Skin of body (tissue), 2 donors: ENCODE measurements around the gene ELMO3. TPM values are rescaled to one million over a fixed set of nuclear protein-coding genes. Genes with fewer than 3 reads are reported as not detected.

Source experiments
- DNase-seq: peaks from one replicate; lab custom pipeline; 2025; lab: John Stamatoyannopoulos, UW
- total RNA-seq: library from RNA; depleted of rRNA; stranded (reverse); fragments of >200 nt; gene quantifications from one replicate; pipeline ENCODE4 v1.2.3, GENCODE V29; 2014

ELMO3 gene, protein sequence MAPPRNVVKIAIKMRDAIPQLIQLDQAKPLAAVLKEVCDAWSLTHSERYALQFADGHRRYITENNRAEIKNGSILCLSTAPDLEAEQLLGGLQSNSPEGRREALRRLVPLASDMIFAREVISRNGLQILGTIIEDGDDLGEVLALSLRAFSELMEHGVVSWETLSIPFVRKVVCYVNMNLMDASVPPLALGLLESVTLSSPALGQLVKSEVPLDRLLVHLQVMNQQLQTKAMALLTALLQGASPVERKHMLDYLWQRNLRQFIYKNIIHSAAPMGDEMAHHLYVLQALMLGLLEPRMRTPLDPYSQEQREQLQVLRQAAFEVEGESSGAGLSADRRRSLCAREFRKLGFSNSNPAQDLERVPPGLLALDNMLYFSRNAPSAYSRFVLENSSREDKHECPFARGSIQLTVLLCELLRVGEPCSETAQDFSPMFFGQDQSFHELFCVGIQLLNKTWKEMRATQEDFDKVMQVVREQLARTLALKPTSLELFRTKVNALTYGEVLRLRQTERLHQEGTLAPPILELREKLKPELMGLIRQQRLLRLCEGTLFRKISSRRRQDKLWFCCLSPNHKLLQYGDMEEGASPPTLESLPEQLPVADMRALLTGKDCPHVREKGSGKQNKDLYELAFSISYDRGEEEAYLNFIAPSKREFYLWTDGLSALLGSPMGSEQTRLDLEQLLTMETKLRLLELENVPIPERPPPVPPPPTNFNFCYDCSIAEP
- total RNA-seq: 4.0 TPM

DNA sequence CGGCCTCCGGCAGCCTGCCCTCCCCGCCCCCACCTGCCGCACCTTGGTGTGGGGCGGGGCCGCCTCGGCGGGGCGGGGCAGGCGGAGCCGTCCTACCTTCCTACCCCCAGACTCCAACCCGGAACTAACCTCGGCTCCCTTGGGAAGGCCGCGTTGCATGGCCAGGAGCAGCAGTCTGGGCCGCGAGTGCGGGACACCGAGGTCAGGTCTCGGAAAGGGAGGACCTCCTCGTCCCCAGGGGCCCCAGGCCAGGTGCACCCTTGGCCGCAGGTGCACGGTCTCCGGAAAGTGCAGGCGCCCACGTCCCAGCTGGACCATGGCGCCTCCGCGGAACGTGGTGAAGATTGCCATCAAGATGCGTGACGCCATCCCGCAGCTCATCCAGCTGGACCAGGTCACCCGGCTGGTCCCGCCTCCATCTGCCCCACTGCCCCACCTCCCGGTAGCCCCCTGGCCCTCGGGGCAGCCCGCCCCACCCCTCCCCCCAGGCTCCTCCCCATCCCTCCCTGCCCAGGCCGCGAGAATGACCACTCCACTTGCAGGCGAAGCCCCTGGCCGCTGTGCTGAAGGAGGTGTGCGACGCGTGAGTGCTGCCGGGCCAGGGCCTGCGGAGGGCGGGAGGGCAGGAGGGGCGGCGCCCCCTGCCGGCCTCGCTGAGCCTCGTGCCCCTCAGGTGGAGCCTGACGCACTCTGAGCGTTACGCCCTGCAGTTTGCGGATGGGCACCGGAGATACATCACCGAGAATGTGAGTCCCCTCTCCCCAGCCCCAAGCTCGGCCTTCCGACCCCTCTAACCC lies at the start of gene ELMO3:
Gene ELMO3, plus strand, starts transcription at position 121 of the 797 bp plus-strand sequence. Its CDS starts 196 bp downstream, at position 317.
- no peak for DNase-seq

DNA sequence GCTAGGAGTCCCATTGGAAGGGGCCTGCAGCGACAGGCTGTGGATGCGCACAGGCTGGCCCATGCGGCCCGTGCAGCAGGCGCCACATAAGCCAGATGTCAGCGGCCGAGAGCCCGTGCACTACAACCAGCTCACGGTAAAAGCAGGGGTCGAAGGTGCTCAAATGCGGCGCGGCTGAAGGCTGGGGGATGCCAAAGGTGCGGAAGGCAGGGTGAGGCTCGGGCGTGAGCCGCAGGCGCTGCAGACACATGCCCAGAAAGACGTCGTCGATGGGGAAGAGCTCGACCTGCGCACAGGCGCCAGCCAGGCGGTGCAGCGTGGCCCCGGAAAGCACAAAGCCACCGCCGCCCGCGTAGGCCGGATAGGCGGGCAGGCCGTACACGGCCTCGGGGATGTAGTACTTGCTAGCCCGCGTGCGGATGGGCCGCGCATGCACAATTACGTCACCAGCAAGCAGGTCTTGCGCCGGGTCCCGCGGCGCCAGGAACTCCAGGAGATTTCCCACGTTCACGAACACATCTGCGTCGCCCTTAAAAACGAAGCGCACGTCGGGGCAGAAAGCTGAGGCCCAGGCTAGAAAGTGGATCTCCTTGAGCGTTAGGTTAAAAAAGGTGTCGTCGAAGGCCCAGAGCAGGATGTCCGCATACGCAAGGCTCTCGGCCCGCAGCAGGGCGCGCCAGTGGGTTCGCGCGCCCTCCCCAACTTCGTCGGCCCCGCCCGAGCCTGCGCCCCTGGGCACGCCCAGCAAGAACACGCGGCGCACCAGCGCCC lies 49.5 kb upstream of the ELMO3 start:
- DNase-seq: no peak

DNA sequence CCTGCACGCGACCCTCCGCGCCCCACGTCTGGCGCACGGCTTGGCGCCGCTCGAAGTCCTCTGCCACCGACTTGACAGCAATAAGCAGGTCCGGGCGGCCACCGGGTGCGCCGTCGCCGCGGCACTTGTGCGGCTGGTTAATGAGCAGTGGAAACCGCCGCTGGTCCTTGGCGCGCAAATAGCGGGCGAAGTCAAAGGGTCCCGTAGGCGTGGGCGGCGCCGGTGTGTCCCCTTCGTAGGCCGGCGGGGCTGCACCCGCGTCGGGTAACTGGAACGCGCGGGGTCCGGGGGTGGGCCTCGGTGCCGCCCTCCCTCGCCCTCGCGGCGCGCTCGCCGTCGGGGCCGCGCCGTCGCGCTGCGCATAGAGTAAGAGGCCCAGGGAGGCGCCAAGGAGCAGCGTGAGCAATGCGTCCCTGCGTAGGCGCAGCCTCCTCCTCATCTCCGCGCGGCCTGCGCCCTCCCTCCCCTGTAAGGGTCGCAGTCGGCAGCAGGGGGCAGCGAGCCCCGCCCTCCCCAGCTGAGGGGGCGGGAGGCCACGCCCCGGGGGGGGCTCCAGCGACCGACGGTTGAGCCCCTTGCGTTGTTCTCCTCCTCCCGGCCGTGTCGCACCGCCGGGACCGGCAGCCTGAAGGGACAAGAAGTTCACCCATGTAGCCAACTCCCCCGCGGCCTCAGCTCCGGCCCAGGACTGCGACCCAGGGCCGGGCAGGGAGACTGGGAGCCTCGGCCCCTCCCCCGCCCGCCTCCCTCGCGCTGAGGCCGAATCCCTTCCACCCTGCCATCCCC lies 48.7 kb upstream of the ELMO3 start:
- DNase-seq: peak; percentile 77

DNA sequence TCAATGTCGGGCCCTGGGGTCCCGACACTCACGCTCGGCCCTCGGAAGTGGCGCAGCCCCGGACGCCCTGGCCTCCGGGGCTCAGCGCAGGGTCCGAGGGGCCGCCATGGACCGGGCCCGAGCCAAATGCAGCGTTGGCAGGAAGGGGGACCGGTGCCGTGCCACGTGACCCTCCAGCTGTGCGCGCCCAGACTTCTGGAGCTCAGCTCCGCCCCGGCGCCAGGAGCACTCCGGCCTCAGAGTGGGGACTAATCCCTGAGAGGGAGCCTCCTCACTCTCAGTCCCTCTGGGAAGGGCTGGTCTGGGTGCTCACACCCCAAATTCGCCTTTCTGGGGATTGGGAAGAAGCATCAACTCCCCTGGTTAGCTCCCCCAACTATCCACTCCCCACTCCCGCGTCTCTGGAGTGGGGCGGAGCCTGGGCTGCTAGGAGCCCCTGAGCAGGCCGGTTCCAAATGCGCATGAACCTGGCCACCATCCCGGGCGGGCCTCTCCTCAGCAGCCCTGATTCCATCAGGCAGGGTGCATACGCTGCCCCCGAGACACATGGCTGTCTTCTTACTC lies 48.0 kb upstream of the ELMO3 start, which contains the start of gene B3GNT9:
Gene B3GNT9, minus strand, starts transcription at position 166 of the 564 bp plus-strand sequence. CDS start 513 bp downstream, outside the sequence.
- DNase-seq: peak; percentile 87

DNA sequence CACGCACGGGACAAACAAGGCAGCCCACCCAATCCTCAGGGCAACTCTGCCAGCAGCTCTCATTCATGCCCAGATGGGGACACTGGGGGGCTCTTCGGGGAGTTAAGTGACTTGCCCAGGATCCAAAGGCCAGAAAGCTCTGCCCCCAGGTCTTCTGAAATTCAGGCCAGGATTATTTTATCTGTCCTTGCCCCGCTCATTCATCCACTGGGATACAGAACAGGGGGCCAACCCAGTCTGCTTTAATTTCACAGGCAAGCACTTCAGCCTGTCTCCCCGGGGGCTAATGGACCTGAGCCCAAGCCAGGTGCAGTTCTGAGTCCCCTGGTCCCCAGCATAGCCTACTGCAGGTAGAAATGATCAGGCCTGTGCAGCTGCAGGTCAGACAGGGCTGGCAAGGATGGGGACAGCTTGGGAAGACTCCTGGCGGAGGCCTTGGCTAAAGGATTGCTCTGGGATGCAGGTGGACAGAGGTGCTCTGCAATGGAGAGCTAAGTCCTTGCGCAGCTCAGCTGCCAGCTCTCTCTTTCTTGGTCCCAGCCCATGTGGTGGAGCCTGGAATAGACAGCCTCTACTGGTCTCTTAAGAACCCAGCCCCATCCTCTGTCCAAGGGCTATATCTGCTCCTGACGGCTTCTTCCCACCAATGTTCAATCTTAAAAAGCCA lies 47.4 kb upstream of the ELMO3 start:
- DNase-seq: no peak

DNA sequence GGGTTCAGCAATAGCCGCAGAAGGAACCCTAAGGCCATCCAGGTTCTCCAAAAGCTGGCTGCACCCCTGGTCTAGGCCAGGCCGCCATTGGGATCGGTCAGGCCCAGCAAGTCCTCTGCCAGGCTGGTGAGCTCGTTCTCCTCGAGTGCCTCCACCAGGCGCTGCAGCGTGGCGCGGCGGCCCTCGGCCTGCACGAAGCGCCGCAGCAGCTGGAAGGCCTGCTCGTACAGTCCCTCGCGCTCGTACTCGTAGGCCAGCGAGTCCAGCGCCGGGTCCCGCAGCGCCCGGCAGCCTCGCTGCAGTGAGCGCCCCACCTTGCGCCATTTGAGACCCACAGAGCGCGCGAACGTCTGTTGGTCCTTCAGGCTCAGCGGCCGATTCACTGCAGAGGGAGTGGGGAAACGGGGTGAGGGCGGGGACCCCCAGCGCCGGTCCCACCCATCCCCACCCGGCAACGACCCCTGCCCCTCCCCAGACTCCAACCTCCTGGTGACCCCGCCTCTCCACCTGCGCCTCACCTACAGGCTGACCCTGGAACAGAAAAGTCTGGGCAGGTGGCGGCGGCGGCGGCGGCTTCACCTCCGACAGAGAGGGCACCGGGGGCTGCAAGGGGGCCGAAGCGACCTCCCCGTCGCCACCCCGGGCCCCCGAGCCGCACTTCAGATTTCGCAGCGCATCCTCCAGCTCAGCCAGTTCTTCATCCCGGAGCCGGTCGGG lies 44.2 kb upstream of the ELMO3 start:
- DNase-seq: no peak

DNA sequence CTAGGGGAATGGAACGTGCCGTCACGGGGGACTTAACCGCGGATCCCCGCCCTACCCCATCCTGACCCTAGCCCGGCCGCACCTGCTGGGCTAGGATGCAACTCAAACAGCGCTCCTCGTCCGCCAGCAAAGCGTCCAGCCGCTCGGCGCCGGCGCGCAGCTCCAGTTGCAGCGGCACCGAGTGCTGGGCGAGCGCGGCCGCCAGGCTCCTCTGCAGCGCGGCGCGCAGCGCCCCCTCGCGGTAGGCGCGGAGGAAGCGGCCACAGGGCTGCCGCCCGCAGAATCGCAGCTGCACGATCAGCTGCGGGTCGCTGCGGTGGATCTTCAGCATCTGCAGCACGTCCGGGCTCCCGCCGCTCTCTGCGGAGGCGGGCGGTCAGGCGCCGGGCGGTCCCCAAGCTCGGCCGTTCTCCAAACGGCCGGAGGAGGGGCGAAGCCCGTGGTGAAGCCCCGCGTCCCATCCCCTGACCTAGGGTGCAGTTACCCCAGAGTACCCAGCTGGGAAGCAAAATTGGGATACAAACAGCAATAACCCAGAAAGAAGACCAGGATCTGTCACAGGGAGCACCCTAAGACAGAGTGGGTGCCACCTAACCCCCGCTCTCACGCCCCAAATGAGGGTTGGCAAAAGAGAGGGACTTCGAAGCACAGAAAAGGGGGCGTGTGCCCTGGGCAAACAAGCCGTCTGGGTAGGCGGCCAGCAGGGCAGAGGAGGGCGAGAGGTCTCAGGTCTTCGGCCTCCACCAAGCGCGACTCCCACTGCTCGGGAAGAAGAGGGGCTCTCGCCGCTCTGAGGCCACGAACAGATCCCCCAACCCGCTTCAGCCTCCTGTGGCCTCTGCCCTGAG lies 43.4 kb upstream of the ELMO3 start:
- peak; percentile 48 for DNase-seq

DNA sequence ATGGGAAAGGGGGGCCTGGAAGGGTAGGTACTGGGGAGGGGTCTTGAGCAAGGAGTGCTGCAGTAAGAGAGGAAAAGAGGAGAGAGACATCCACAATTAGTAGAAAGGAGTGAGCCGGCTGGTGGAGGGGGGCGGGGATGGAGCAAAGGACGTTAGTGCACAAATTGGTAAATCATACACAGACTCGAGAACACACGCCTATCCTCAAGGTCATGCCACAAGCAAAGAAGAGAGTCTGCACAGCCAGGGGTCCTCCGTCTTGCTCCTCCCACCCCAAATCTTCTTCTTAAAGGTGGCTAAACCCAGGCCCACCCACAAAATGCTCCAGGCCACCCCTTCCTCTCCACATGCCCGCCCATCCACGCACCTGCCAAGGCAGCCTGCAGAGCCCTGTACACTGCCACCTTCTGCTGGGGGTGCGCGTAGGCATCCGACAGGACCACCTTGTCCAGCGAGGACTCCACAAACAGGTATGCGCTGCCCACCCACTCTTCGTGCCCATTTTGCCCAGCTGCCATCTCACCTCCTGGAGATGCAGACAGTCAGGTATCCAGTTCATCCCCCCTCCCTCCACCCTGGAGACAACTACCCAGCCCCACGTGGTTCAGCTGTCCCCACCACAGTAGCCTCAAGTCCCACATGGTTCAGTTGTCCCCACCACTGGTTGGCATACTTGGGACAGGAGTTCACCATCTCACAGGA lies 42.6 kb upstream of the ELMO3 start:
- no peak for DNase-seq

DNA sequence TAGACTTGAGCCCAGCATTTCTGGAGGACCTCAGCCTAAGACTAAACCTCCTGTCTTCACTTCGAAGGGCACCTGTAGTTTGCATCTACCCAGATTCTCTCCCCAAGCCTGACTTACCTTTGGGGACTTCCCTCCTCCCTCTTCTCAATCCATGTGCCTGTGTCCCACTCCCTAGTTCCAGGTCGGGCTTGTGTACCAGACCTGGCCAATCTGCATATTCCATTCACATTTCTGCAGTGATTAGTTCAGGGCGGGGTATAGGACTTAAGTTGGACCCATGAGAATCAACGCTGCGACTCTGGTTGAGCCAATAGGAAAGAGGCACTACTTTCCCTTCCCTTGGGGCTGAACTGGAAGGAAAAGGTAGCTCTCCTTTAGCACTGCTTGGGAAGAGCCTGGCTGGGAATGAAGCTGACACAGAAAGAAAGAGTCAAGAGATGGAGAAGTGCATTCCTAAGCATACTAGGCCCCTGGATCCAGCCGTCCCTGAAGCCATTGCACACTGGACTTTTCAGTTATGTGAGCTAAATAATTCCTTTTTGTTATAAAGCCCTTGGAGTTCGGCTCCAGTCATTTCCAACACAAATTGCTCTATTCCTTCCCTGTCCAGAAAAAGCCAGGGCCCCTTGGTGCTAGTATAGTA lies 41.7 kb upstream of the ELMO3 start:
- no peak for DNase-seq

DNA sequence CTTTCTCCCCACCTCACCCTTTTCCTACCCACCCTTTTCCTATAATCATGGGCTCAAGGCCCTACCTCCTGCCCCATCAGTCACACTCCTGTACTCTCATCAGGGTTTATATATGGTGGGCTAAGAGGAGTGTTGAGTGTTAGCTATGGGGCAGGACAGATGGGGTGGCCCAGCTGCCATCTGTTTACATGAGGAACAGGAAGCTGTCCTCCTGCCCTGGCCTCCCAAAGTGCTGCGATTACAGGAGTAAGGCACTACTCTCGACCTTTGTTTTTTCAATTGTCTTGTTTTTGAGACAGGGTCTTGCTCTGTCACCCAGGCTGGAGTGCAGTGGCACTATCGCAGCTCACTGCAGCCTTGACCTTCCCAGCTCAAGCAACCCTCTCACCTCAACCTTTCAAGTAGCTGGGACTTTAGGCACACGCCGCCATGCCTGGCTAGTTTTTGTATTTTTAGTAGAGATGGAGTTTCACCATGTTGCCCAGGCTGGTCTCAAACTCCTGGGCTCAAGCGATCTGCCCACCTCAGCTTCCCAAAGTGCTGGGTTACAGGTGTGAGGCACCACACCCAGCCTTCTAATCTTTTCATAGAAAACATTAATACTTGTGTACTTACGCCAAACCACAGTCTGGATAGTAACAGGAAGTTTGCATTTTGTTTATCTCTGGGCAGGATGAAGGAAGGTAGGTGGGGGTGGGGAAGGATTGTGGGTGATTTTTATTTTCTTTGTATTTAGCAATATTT lies 40.9 kb upstream of the ELMO3 start:
- DNase-seq: no peak

DNA sequence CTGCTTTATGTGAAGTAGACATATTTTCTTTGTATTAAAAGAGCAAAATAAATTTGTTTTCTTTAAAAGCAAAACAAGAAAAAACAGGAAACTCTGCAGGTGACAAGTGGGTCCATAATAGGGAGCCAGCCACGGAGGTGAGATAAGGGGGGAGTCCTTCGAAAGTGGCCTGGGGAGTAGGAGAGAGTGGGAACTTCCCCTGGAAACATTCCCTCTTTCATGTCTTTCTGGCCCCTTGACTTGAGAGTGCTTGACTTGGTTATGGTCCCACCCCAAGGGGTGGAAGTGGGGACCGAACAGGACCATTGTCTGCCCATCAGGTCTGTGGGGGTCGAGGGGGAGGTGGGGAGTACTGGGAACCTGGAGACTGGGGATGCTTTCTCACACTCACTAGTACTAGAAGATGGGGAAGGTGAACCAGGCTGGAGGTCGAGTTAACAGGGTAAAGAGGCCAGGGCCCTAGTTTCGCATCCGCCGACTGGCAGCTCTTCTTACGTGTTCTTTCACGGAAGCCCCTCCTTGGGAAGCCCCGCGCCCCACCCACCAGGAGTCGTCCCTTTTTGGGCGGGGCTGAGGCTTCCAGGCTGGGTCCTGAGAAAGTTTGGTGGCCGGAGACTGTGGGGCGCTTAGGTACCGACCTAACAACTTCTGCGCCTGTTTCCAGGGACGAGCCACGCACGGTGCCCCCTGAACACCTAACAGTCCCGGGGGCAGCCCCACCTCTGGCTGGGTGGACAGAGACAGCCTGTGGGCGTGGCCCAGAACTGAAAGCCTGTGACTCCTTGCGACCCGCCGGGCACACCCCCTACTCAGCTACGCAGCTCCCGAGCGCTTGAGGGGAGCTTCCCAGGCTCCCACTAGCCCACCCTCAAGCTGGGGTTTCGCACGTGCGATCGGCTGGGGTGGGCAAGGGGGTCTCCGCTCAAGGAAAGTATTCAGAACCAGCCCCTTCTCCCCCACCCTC lies 40.0 kb upstream of the ELMO3 start:
- DNase-seq: no peak

DNA sequence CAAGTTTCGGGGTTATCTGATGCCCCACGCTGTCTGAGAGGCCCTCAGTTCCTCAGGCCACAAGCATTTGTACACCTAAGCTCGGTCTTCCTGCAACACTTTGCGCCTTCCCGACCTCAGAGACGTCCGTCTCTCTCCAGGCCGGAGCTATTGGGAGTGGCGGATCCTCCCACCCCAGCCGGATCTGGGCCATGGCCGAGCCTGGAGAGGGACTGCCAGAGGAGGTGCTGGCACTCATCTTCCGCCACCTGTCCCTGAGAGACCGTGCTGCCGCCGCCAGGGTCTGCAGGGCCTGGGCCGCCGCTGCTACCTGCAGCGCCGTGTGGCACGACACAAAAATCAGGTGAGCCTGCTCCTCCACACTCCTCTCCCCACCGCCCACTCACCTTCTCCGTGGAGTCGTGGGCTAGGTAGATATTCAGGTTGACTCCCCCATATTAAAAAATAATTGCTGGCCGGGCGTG lies 37.3 kb upstream of the ELMO3 start:
- no peak for DNase-seq

DNA sequence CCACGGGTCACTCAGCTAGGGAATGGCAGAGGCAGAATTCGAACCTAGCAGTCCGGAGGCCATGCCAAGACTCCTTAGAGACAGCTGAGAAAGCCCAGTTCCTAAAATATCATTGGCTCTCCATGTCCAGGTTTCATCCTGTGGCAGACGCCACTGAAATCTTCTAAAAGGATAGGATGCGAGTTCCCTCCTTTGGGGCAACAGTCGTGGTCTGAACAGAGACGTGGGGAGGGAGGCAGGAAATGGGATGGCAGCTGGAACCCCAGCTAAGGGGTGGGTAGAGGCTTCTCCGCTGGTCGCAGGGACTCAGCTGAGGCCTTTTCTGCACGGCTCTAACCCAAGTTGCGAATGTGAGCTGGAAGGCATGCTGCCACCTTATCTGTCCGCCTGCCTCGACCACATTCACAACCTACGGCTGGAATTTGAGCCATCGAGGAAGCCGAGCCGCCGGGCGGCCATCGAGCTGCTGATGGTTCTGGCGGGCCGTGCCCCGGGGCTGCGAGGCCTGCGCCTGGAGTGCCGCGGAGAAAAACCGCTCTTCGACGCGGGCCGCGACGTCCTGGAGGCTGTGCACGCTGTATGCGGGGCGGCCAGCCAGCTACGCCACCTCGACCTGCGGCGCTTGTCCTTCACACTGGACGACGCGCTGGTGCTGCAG lies 36.3 kb upstream of the ELMO3 start:
- DNase-seq: no peak
